Colonic mucosa (tissue), 4 donors: ENCODE data around the gene PIGM. TPM values are rescaled to one million over a fixed set of nuclear protein-coding genes. Genes with fewer than 3 reads are reported as not detected.
"Not testable (repeated sequence)": the region's sequence is repeated elsewhere in the genome, so short reads cannot be mapped to it uniquely, and the experiment has no call there.

Experiments used
- DNase-seq: peaks from one replicate; pipeline ENCODE4 v3.0.0-alpha.2; 2020
- H3K27ac ChIP-seq: fragments of 200-600 bp; one replicate; pipeline ENCODE4 v1.8.0; 2021
- H3K27me3 ChIP-seq: fragments of 200-600 bp; one replicate; pipeline ENCODE4 v1.8.0; 2021
- H3K36me3 ChIP-seq: fragments of 200-600 bp; one replicate; pipeline ENCODE4 v1.8.0; 2021
- H3K4me1 ChIP-seq: fragments of 200-600 bp; one replicate; pipeline ENCODE4 v1.8.0; 2021; ENCODE audit warnings: mild to moderate bottlenecking
- H3K4me3 ChIP-seq: fragments of 200-600 bp; one replicate; pipeline ENCODE4 v1.8.0; 2021
- H3K9ac ChIP-seq, 2 donors: one replicate each; pipeline ENCODE4 v1.7.0; 2013; ENCODE audit warnings: control low read depth in 2 of 2, low read depth in 2 of 2, low read length in 2 of 2
- H3K9me3 ChIP-seq: fragments of 200-600 bp; one replicate; pipeline ENCODE4 v1.8.0; 2021
- CTCF ChIP-seq: fragments of 200-600 bp; IDR thresholded peaks from one replicate; pipeline ENCODE4 v1.8.0; 2022; ENCODE audit warnings: antibody characterized with exemption, mild to moderate bottlenecking
- intact Hi-C: fragments of 100-400 bp; cut with DNase I; formaldehyde crosslinking; loops from one replicate; pipeline ENCODE4 v1.14.1; 2022
- total RNA-seq, 2 donors: library from RNA; stranded (reverse); fragmentation: NEBNext Ultra II Directional in 1 of 2; extraction: Animal tissue kit (Norgen Biotek cat#: 25700) in 1 of 2; gene quantifications; one replicate each; pipeline ENCODE4 v1.2.1, GENCODE V29; 2021
- donor health status: healthy.
- donor health status: DM: no; HTN: no; CAD: no.
- donor health status: DM: no; HTN: no; CAD: no.

The PIGM gene
- total RNA-seq, 2 donors from 2014 or later = 4.0 to 6.2 TPM

- H3K27me3 ChIP-seq = no peaks in the 10 kb centered on the region
- no peak overlapping the region for H3K4me3 ChIP-seq
- no peak for DNase-seq
- no peaks in the 10 kb centered on the region for H3K4me1 ChIP-seq
- no peak for TF ChIP-seq CTCF
- no peaks in the 10 kb centered on the region for H3K9me3 ChIP-seq
- intact Hi-C loops = no loop called here
- H3K9ac ChIP-seq = no peak overlapping the region
- no peaks in the 10 kb centered on the region for H3K36me3 ChIP-seq
- H3K27ac ChIP-seq = no peak overlapping the region
Measured at GRCh38 chr1:160056648-160057169, 24.9 kb upstream of the PIGM start.

- no peak overlapping the region for H3K27ac ChIP-seq
- no peaks in the 10 kb centered on the region for H3K36me3 ChIP-seq
- no peak overlapping the region for H3K4me3 ChIP-seq
- no peaks in the 10 kb centered on the region for H3K4me1 ChIP-seq
- H3K9me3 ChIP-seq = no peaks in the 10 kb centered on the region
- H3K27me3 ChIP-seq = no peaks in the 10 kb centered on the region
- H3K9ac ChIP-seq = no peak overlapping the region
- intact Hi-C loops = no loop called here
- no peak for TF ChIP-seq CTCF
- DNase-seq = no peak
Measured at GRCh38 chr1:160053548-160054365, 22.0 kb upstream of the PIGM start.

GRCh38 chr1:160052936-160053335 is 21.1 kb upstream of the PIGM start:
- H3K27ac ChIP-seq = no peak overlapping the region
- no peaks in the 10 kb centered on the region for H3K9me3 ChIP-seq
- DNase-seq = no peak
- intact Hi-C loops = no loop called here
- no peak overlapping the region for H3K4me3 ChIP-seq
- no peaks in the 10 kb centered on the region for H3K4me1 ChIP-seq
- H3K36me3 ChIP-seq = no peaks in the 10 kb centered on the region
- no peaks in the 10 kb centered on the region for H3K27me3 ChIP-seq
- no peak overlapping the region for H3K9ac ChIP-seq
- no peak for TF ChIP-seq CTCF

- intact Hi-C loops = no loop called here
- Histone ChIP-seq H3K4me1 (no peaks in the 10 kb centered on the region), H3K4me3 (no peak overlapping the region), H3K9me3 (no peaks in the 10 kb centered on the region), H3K36me3 (no peaks in the 10 kb centered on the region), H3K9ac (no peak overlapping the region), H3K27me3 (no peaks in the 10 kb centered on the region), H3K27ac (no peak overlapping the region)
- no peak for TF ChIP-seq CTCF
- no peak for DNase-seq
Measured at GRCh38 chr1:160050619-160051018, 18.8 kb upstream of the PIGM start.

- intact Hi-C loops, H3K36me3 ChIP-seq, H3K4me3 ChIP-seq, H3K4me1 ChIP-seq, H3K9ac ChIP-seq, H3K27me3 ChIP-seq, H3K27ac ChIP-seq, H3K9me3 ChIP-seq, DNase-seq: not testable (repeated sequence)
Measured at GRCh38 chr1:160050182-160050581, 18.4 kb upstream of the PIGM start.

GRCh38 chr1:160049101-160049500 is 17.3 kb upstream of the PIGM start:
- no peak for DNase-seq
- Histone ChIP-seq H3K4me1 (no peaks in the 10 kb centered on the region), H3K27me3 (no peaks in the 10 kb centered on the region), H3K36me3 (no peaks in the 10 kb centered on the region), H3K27ac (no peak overlapping the region), H3K9ac (no peak overlapping the region), H3K4me3 (no peak overlapping the region), H3K9me3 (no peaks in the 10 kb centered on the region)
- no peak for TF ChIP-seq CTCF
- intact Hi-C loops = loop anchor here (5.0 kb wide), 1 partner anchor 33 kb away; the partner anchor contains the start of gene KCNJ9
